Measurements from ENCODE around the gene PTGR3. TPM values are rescaled to one million over a fixed set of nuclear protein-coding genes. Genes with fewer than 3 reads are reported as not detected.

Gene PTGR3
- total RNA-seq, 2 donors from 2014 or later, result 25.6 to 32.2 TPM

GRCh38 chr18:75253784-75254183 is 44.8 kb upstream of the PTGR3 start:
- no peak overlapping the region for H3K4me3 ChIP-seq
- H3K27me3 ChIP-seq (replicated peaks; ENCODE audit: insufficient read depth), result no peaks in the 10 kb centered on the region
- no peak for DNase-seq (ENCODE audit: low spot score)
- H3K9me3 ChIP-seq, result no peaks in the 10 kb centered on the region
- H3K36me3 ChIP-seq, result no peaks in the 10 kb centered on the region
- intact Hi-C loops (cut with DNase I), result no loop called here
- TF ChIP-seq POLR2AphosphoS5 (IDR thresholded peaks at IDR 0.05) (no peak), POLR2A (IDR thresholded peaks at IDR 0.05) (no peak)
- TF ChIP-seq, protein P1, sequence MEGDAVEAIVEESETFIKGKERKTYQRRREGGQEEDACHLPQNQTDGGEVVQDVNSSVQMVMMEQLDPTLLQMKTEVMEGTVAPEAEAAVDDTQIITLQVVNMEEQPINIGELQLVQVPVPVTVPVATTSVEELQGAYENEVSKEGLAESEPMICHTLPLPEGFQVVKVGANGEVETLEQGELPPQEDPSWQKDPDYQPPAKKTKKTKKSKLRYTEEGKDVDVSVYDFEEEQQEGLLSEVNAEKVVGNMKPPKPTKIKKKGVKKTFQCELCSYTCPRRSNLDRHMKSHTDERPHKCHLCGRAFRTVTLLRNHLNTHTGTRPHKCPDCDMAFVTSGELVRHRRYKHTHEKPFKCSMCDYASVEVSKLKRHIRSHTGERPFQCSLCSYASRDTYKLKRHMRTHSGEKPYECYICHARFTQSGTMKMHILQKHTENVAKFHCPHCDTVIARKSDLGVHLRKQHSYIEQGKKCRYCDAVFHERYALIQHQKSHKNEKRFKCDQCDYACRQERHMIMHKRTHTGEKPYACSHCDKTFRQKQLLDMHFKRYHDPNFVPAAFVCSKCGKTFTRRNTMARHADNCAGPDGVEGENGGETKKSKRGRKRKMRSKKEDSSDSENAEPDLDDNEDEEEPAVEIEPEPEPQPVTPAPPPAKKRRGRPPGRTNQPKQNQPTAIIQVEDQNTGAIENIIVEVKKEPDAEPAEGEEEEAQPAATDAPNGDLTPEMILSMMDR (IDR thresholded peaks at IDR 0.05), result no peak
- H3K4me1 ChIP-seq (replicated peaks), result no peaks in the 10 kb centered on the region
- 76% methylated on average over 4 of the region's 4 CpGs for WGBS
- H3K27ac ChIP-seq, result no peak overlapping the region

GRCh38 chr18:75253043-75253442 is 44.1 kb upstream of the PTGR3 start:
- TF ChIP-seq POLR2A (IDR thresholded peaks at IDR 0.05) (no peak), POLR2AphosphoS5 (IDR thresholded peaks at IDR 0.05) (no peak)
- TF ChIP-seq, protein P1 (IDR thresholded peaks at IDR 0.05), result no peak
- H3K27me3 ChIP-seq (replicated peaks; ENCODE audit: insufficient read depth), result no peaks in the 10 kb centered on the region
- no peak overlapping the region for H3K27ac ChIP-seq
- DNase-seq (ENCODE audit: low spot score), result no peak
- WGBS, result 89% methylated on average over 1 of the region's 1 CpG
- no peaks in the 10 kb centered on the region for H3K9me3 ChIP-seq
- no peak overlapping the region for H3K4me3 ChIP-seq
- no peaks in the 10 kb centered on the region for H3K4me1 ChIP-seq (replicated peaks)
- intact Hi-C loops (cut with DNase I), result no loop called here
- H3K36me3 ChIP-seq, result no peaks in the 10 kb centered on the region

- H3K27me3 ChIP-seq (replicated peaks; ENCODE audit: insufficient read depth), result no peaks in the 10 kb centered on the region
- intact Hi-C loops (cut with DNase I), result no loop called here
- H3K4me1 ChIP-seq (replicated peaks), result no peaks in the 10 kb centered on the region
- no peak overlapping the region for H3K27ac ChIP-seq
- TF ChIP-seq POLR2AphosphoS5 (IDR thresholded peaks at IDR 0.05), result no peak
- no peak for TF ChIP-seq POLR2A (IDR thresholded peaks at IDR 0.05)
- TF ChIP-seq, protein P1 (IDR thresholded peaks at IDR 0.05), result no peak
- H3K9me3 ChIP-seq, result no peaks in the 10 kb centered on the region
- H3K4me3 ChIP-seq, result no peak overlapping the region
- H3K36me3 ChIP-seq, result no peaks in the 10 kb centered on the region
- 71% methylated on average over 2 of the region's 2 CpGs for WGBS
- DNase-seq (ENCODE audit: low spot score), result no peak
Measured at GRCh38 chr18:75252136-75252535, 43.2 kb upstream of the PTGR3 start.

DNA sequence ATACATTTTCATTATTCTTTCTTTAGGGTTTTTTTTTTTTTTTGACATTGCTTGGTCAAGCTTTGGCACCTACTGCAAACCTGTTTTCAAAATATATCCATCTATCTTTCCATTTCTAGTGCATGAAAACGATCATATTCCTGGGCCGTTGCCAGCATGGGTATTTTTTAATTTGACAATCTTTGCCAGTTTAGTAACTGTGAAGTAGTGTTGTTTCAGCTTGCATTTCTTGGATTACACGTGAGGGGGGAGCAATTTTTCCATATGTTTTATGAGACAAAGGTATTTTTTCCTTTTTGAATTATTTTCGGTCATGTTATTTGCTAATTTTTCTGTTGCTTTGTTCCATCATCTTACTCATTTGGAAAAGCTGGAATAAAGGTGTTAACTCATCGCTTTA is 42.5 kb upstream of the PTGR3 start:
- no peak for TF ChIP-seq POLR2A (IDR thresholded peaks at IDR 0.05)
- TF ChIP-seq, protein P1 (IDR thresholded peaks at IDR 0.05), result no peak
- TF ChIP-seq POLR2AphosphoS5 (IDR thresholded peaks at IDR 0.05), result no peak
- Histone ChIP-seq H3K9me3 (no peaks in the 10 kb centered on the region), H3K4me1 (replicated peaks) (no peaks in the 10 kb centered on the region), H3K27ac (no peak overlapping the region), H3K36me3 (no peaks in the 10 kb centered on the region), H3K4me3 (no peak overlapping the region), H3K27me3 (replicated peaks; ENCODE audit: insufficient read depth) (no peaks in the 10 kb centered on the region)
- intact Hi-C loops (cut with DNase I), result no loop called here
- DNase-seq (ENCODE audit: low spot score), result no peak
- WGBS, result 83% methylated on average over 5 of the region's 5 CpGs

DNA sequence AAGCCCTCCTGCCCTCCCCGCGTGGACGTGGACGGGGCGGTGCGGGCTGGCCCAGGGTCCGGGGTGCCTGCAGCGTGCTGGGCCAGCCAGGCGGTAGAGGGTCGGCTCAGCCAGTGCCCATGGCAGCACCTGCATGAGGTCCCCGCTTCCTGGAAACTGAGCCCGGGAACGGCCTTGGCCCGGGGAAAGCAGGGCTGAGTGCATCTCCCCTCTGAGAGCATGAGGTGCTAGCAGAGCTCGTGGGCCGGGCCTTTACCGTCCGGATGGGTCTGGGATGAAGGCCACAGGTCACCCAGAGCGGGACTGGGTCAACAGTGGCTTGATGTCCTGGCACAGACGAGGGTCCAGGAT is 41.5 kb upstream of the PTGR3 start:
- intact Hi-C loops (cut with DNase I), result no loop called here
- DNase-seq (ENCODE audit: low spot score), result no peak
- no peak overlapping the region for H3K27ac ChIP-seq
- no peaks in the 10 kb centered on the region for H3K27me3 ChIP-seq (replicated peaks; ENCODE audit: insufficient read depth)
- no peak overlapping the region for H3K4me3 ChIP-seq
- H3K36me3 ChIP-seq, result no peaks in the 10 kb centered on the region
- no peaks in the 10 kb centered on the region for H3K9me3 ChIP-seq
- no peaks in the 10 kb centered on the region for H3K4me1 ChIP-seq (replicated peaks)
- TF ChIP-seq, protein P1 (IDR thresholded peaks at IDR 0.05), result no peak
- TF ChIP-seq POLR2A (IDR thresholded peaks at IDR 0.05), result no peak
- no peak for TF ChIP-seq POLR2AphosphoS5 (IDR thresholded peaks at IDR 0.05)
- WGBS, result 91% methylated on average over 20 of the region's 20 CpGs
